K562 (cell line): Measurements from ENCODE around the gene MED20. TPM values are rescaled to one million over a fixed set of nuclear protein-coding genes. Genes with fewer than 3 reads are reported as not detected.

Source experiments
- ARHGAP35 ChIP-seq: fragments of 450-650 bp; IDR thresholded peaks from 2 replicates; pipeline ENCODE4 v1.6.1; 2018; ENCODE audit not compliant: partially characterized antibody
- CBX8 ChIP-seq: fragments of 200-600 bp; sonication (generic); IDR thresholded peaks from 2 replicates; pipeline ENCODE4 v1.6.1; 2012; ENCODE audit warnings: borderline replicate concordance, mixed run types, low read depth, mild to moderate bottlenecking, moderate library complexity, mixed read lengths, low read length, control low read depth, inconsistent platforms; ENCODE audit not compliant: poor library complexity, severe bottlenecking; ENCODE audit errors: extremely low read depth
- EWSR1 ChIP-seq: fragments of 450-650 bp; IDR thresholded peaks from 2 replicates; pipeline ENCODE4 v1.6.1; 2018; ENCODE audit warnings: borderline replicate concordance, mild to moderate bottlenecking, low read depth, moderate library complexity; ENCODE audit not compliant: partially characterized antibody
- FOXA1 ChIP-seq: fragments of 450-650 bp; IDR thresholded peaks from 2 replicates; pipeline ENCODE4 v1.6.1; 2016; ENCODE audit warnings: mild to moderate bottlenecking, borderline replicate concordance
- FOXK2 ChIP-seq, 2 experiments: fragments of 450-650 bp; IDR thresholded peaks in 1 of 2; conservative IDR thresholded peaks in 1 of 2; 2 replicates each; pipeline ENCODE4 v1.6.1; 2016; ENCODE audit warnings: low read depth in 2 of 2, mild to moderate bottlenecking in 1 of 2
- IRF2 ChIP-seq: sonication (generic); formaldehyde crosslinking; IDR thresholded peaks from 2 replicates; pipeline ENCODE4 v1.8.1; 2022; ENCODE audit warnings: mild to moderate bottlenecking, missing genetic modification reagents
- MBD2 ChIP-seq: sonication (generic); IDR thresholded peaks from 2 replicates; pipeline ENCODE4 v1.6.1; 2016; ENCODE audit warnings: low read depth, borderline replicate concordance
- TEAD1 ChIP-seq, 2 experiments: fragments of 450-650 bp in 1 of 2; sonication (generic) in 1 of 2; formaldehyde crosslinking; IDR thresholded peaks; 2 replicates each; pipeline versions ENCODE4 v1.4.0 to v1.8.0; 2020 to 2022; ENCODE audit warnings: mild to moderate bottlenecking in 2 of 2, missing genetic modification reagents in 1 of 2
- TRIM28 ChIP-seq: fragments of 450-650 bp; IDR thresholded peaks from 2 replicates; pipeline ENCODE4 v1.6.1; 2017
- ZNF347 ChIP-seq: fragments of 450-650 bp; formaldehyde crosslinking; IDR thresholded peaks from 2 replicates; pipeline ENCODE4 v1.4.0; 2020; ENCODE audit warnings: low read depth, mild to moderate bottlenecking, moderate library complexity
- ZNF445 ChIP-seq: fragments of 250-450 bp; sonication (Bioruptor Pico); IDR thresholded peaks from 2 replicates; pipeline ENCODE4 v1.4.0; 2020; ENCODE audit warnings: low read depth, mild to moderate bottlenecking, moderate library complexity
- ZNF766 ChIP-seq: fragments of 200-800 bp; sonication (Bioruptor generic); conservative IDR thresholded peaks from 2 replicates; pipeline ENCODE4 v1.6.1; 2016; ENCODE audit warnings: missing genetic modification characterization, missing compliant biosample characterization
- ZNF785 ChIP-seq: fragments of 250-450 bp; sonication (Bioruptor Pico); IDR thresholded peaks from 2 replicates; pipeline ENCODE4 v1.4.0; 2020; ENCODE audit warnings: mild to moderate bottlenecking
- polyA plus RNA-seq, 8 experiments: library from polyadenylated mRNA; depleted of rRNA in 4 of 8; stranded (reverse) in 5 of 8; unstranded in 3 of 8; fragments of >200 nt; fragmentation: Nextera tagmentation in 2 of 8; fragmentation: Illumina TruSeq in 1 of 8; extraction: Ambion mirVana in 2 of 8; extraction: Trizol in 1 of 8; gene quantifications; 2 replicates each; pipeline versions ENCODE4 v1.2.1 to v1.2.3, GENCODE V29; 2011 to 2014; ENCODE audit warnings: inconsistent platforms in 1 of 8, missing spikeins in 1 of 8
- total RNA-seq, 7 experiments: library from RNA; depleted of rRNA in 6 of 7; stranded (reverse); fragments of >200 nt in 6 of 7; fragmentation: Illumina TruSeq in 2 of 7; extraction: Trizol in 2 of 7; gene quantifications; 2 replicates each; pipeline versions ENCODE4 v1.2.1 to v1.2.3, GENCODE V29; 2011 to 2021; ENCODE audit warnings: low replicate concordance in 1 of 7
- TF ChIP-seq, protein P1 (sequence below): fragments of 450-650 bp; IDR thresholded peaks from 2 replicates; pipeline ENCODE4 v1.6.1; 2017; ENCODE audit warnings: antibody characterized with exemption
- TF ChIP-seq, protein P2 (sequence below): fragments of 250-450 bp; sonication (Bioruptor Pico); IDR thresholded peaks from 2 replicates; pipeline ENCODE4 v1.8.0; 2021; ENCODE audit warnings: mild to moderate bottlenecking, moderate library complexity
- TF ChIP-seq, protein P3 (sequence below): IDR thresholded peaks from 2 replicates; pipeline ENCODE4 v1.6.1; 2014; ENCODE audit warnings: antibody characterized with exemption
- TF ChIP-seq, protein P4 (sequence below), 2 experiments: fragments of 450-650 bp in 1 of 2; sonication (generic) in 1 of 2; formaldehyde crosslinking in 1 of 2; IDR thresholded peaks in 1 of 2; conservative IDR thresholded peaks in 1 of 2; 2 replicates each; pipeline versions ENCODE4 v1.6.1 to v1.8.1; 2016 to 2023; ENCODE audit warnings: mild to moderate bottlenecking in 2 of 2, moderate library complexity in 2 of 2, inconsistent platforms in 1 of 2, missing genetic modification reagents in 1 of 2

The MED20 gene
- total and polyA plus RNA-seq, 9 of the 15 experiments (the other 6 are each of a cell fraction or from before 2014, with no cell fraction given), result 27.3 to 80.9 (median 46.0) TPM

- TF ChIP-seq FOXK2 (conservative IDR thresholded peaks at IDR 0.05 in 1 of 2, IDR thresholded peaks at IDR 0.05 in 1 of 2; ENCODE audit: low read depth in 2 of 2), result 0 out of 4 replicates have a peak, but pooled peaks of 1 of the 2 experiments have one; percentile 4
- TF ChIP-seq, protein P1, sequence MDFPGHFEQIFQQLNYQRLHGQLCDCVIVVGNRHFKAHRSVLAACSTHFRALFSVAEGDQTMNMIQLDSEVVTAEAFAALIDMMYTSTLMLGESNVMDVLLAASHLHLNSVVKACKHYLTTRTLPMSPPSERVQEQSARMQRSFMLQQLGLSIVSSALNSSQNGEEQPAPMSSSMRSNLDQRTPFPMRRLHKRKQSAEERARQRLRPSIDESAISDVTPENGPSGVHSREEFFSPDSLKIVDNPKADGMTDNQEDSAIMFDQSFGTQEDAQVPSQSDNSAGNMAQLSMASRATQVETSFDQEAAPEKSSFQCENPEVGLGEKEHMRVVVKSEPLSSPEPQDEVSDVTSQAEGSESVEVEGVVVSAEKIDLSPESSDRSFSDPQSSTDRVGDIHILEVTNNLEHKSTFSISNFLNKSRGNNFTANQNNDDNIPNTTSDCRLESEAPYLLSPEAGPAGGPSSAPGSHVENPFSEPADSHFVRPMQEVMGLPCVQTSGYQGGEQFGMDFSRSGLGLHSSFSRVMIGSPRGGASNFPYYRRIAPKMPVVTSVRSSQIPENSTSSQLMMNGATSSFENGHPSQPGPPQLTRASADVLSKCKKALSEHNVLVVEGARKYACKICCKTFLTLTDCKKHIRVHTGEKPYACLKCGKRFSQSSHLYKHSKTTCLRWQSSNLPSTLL, result no peak
- no peak for TF ChIP-seq TRIM28
- TF ChIP-seq, protein P2, sequence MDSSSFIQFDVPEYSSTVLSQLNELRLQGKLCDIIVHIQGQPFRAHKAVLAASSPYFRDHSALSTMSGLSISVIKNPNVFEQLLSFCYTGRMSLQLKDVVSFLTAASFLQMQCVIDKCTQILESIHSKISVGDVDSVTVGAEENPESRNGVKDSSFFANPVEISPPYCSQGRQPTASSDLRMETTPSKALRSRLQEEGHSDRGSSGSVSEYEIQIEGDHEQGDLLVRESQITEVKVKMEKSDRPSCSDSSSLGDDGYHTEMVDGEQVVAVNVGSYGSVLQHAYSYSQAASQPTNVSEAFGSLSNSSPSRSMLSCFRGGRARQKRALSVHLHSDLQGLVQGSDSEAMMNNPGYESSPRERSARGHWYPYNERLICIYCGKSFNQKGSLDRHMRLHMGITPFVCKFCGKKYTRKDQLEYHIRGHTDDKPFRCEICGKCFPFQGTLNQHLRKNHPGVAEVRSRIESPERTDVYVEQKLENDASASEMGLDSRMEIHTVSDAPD (CRISPR knock-in tag), result no peak
- no peak for TF ChIP-seq ZNF445 (CRISPR knock-in tag)
- TF ChIP-seq, protein P3, sequence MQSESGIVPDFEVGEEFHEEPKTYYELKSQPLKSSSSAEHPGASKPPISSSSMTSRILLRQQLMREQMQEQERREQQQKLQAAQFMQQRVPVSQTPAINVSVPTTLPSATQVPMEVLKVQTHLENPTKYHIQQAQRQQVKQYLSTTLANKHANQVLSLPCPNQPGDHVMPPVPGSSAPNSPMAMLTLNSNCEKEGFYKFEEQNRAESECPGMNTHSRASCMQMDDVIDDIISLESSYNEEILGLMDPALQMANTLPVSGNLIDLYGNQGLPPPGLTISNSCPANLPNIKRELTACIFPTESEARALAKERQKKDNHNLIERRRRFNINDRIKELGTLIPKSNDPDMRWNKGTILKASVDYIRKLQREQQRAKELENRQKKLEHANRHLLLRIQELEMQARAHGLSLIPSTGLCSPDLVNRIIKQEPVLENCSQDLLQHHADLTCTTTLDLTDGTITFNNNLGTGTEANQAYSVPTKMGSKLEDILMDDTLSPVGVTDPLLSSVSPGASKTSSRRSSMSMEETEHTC, result no peak
- TF ChIP-seq EWSR1, result no peak
- peak; percentile 0; the same call in 1 of the 2 replicates for TF ChIP-seq ZNF766 (CRISPR knock-in tag)
- no peak for TF ChIP-seq IRF2 (CRISPR knock-in tag)
- no peak for TF ChIP-seq ZNF785 (CRISPR knock-in tag)
- no peak for TF ChIP-seq FOXA1
- TF ChIP-seq, protein P4, sequence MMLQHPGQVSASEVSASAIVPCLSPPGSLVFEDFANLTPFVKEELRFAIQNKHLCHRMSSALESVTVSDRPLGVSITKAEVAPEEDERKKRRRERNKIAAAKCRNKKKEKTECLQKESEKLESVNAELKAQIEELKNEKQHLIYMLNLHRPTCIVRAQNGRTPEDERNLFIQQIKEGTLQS (IDR thresholded peaks at IDR 0.05), result no peak
- TF ChIP-seq, protein P4 (CRISPR knock-in tag; conservative IDR thresholded peaks at IDR 0.05), result no peak
- TF ChIP-seq CBX8, result no peak
- TF ChIP-seq ZNF347 (CRISPR knock-in tag), result no peak
- TF ChIP-seq MBD2, result peak; percentile 3; the same call in 1 of the 2 replicates
- peak in 1 of 2 experiments; percentile 81; a peak in 2 of 4 replicates for TF ChIP-seq TEAD1 (CRISPR knock-in tag; IDR thresholded peaks at IDR 0.05)
- TF ChIP-seq ARHGAP35, result no peak
Measured at GRCh38 chr6:41939848-41940758, 19.2 kb upstream of the MED20 start (continued).
